HepG2 (cell line): ENCODE measurements around the gene CLPTM1L. TPM values are rescaled to one million over a fixed set of nuclear protein-coding genes. Genes with fewer than 3 reads are reported as not detected.
A peak's percentile ranks its signal among the peaks of the same experiment; 100 is the strongest.

ENCODE experiments used
- ATAC-seq: fragments of 200-7000 bp; cut with Tn5 transposase; 3 replicates; pipeline ENCODE4 v1.9.1; 2020; ENCODE audit warnings: mild to moderate bottlenecking, moderate library complexity
- BruUV-seq: library from RNA; stranded (reverse); fragments of 400-500 nt; replicated peaks from 2 replicates; lab custom pipeline; 2021; lab: Mats Ljungman, UMichigan
- CTCF ChIA-PET: fragments of 300-600 bp; formaldehyde crosslinking; extraction: SDS; loops from one replicate; lab custom pipeline; 2021; ENCODE audit warnings: low total read pairs, inconsistent platforms, low intra/inter-chr PET ratio; lab: Yijun Ruan, JAX
- POLR2A ChIA-PET: fragments of 350-600 bp; sonication (Branson Sonifier 250); formaldehyde crosslinking; loops from one replicate; lab custom pipeline; 2020; ENCODE audit warnings: antibody characterized with exemption, inconsistent platforms; lab: Yijun Ruan, JAX
- DNase-seq: peaks from one replicate; pipeline ENCODE4 v3.0.0-alpha.2; 2015; ENCODE audit warnings: low spot score
- FAIRE-seq: peaks from 3 replicates; lab custom pipeline; 2011; peaks lifted over from hg19 to GRCh38; lab: Jason Lieb, UNC
- H2AFZ ChIP-seq: one replicate; pipeline ENCODE4 v1.6.1; 2011; ENCODE audit warnings: low read length, inconsistent platforms
- H3K27ac ChIP-seq: fragments of 300-600 bp; 3 replicates; pipeline ENCODE4 v1.8.0; 2011; ENCODE audit warnings: mixed run types, mild to moderate bottlenecking, mixed read lengths, low read length, inconsistent platforms; ENCODE audit not compliant: insufficient read depth; ENCODE audit errors: extremely low read length
- H3K27me3 ChIP-seq, 2 experiments: fragments of 200-600 bp in 1 of 2; 2 replicates in 1 of 2; 3 replicates in 1 of 2; pipeline versions ENCODE4 v1.6.0 to v1.8.0; 2011; ENCODE audit warnings: low read length in 2 of 2, mild to moderate bottlenecking in 2 of 2, moderate library complexity in 2 of 2, inconsistent platforms in 1 of 2; ENCODE audit not compliant: insufficient read depth in 2 of 2, control insufficient read depth in 1 of 2
- H3K36me3 ChIP-seq, 2 experiments: fragments of 200-600 bp in 1 of 2; replicated peaks in 1 of 2; 2 replicates in 1 of 2; 3 replicates in 1 of 2; pipeline versions ENCODE4 v1.5.1 to v1.8.0; 2011; ENCODE audit warnings: low read length in 2 of 2, inconsistent platforms in 1 of 2; ENCODE audit not compliant: insufficient read depth in 2 of 2, control insufficient read depth in 1 of 2
- H3K4me1 ChIP-seq: 2 replicates; pipeline ENCODE4 v1.5.1; 2012; ENCODE audit warnings: low read length, inconsistent platforms; ENCODE audit not compliant: insufficient read depth
- H3K4me2 ChIP-seq: 2 replicates; pipeline ENCODE4 v1.6.0; 2011; ENCODE audit warnings: low read depth, low read length, inconsistent platforms
- H3K4me3 ChIP-seq, 3 experiments: fragments of 200-600 bp in 1 of 3; sonication (generic), shearing (Covaris generic) in 1 of 3; replicated peaks in 1 of 3; 2 replicates each; pipeline ENCODE4 v1.5.1; 2011 to 2016; ENCODE audit warnings: low read length in 3 of 3, inconsistent platforms in 2 of 3, low read depth in 2 of 3, mild to moderate bottlenecking in 2 of 3, control low read depth in 1 of 3, mixed read lengths in 1 of 3; ENCODE audit not compliant: insufficient read depth in 1 of 3
- H3K79me2 ChIP-seq: one replicate; pipeline ENCODE4 v1.6.1; 2011; ENCODE audit warnings: low read length, inconsistent platforms; ENCODE audit not compliant: insufficient read depth
- H3K9ac ChIP-seq: 2 replicates; pipeline ENCODE4 v1.6.0; 2011; ENCODE audit warnings: mild to moderate bottlenecking, low read depth, low read length, inconsistent platforms; ENCODE audit not compliant: insufficient read depth
- H3K9me3 ChIP-seq: 2 replicates; pipeline ENCODE4 v1.5.1; 2012; ENCODE audit warnings: mild to moderate bottlenecking, low read length
- H4K20me1 ChIP-seq: 2 replicates; pipeline ENCODE4 v1.6.0; 2011; ENCODE audit warnings: inconsistent platforms, mild to moderate bottlenecking, low read length, moderate library complexity; ENCODE audit not compliant: insufficient read depth
- NCOA5 ChIP-seq: sonication (generic); formaldehyde crosslinking; IDR thresholded peaks from 2 replicates; pipeline ENCODE4 v1.4.0; 2020; ENCODE audit warnings: missing genetic modification reagents
- ZNF687 ChIP-seq: sonication (generic); formaldehyde crosslinking; IDR thresholded peaks from 2 replicates; pipeline ENCODE4 v1.5.1; 2020; ENCODE audit warnings: mild to moderate bottlenecking, missing genetic modification reagents, moderate library complexity
- WGBS: methylation state at CpG from one replicate; pipeline ENCODE4 v1.1.6; 2017; ENCODE audit warnings: low lambda C conversion rate; 5-methylcytosine and 5-hydroxymethylcytosine counted together
- in situ Hi-C: cut with HindIII; loops from 2 replicates; pipeline ENCODE4 v1.10.0; 2017; ENCODE audit warnings: low pct_unique_long_range_greater_than_20kb; ENCODE audit not compliant: extremely low pct_ligation_motif_present
- intact Hi-C: fragments of 100-400 bp; cut with micrococcal nuclease; formaldehyde crosslinking; loops from one replicate; pipeline ENCODE4 v1.10.0; 2022; ENCODE audit not compliant: unreplicated experiment
- polyA plus RNA-seq, 8 experiments: library from polyadenylated mRNA; depleted of rRNA in 3 of 8; stranded (reverse) in 7 of 8; unstranded in 1 of 8; fragments of >200 nt; fragmentation: Illumina TruSeq in 4 of 8; extraction: Trizol in 4 of 8; gene quantifications; 2 replicates each; pipeline versions ENCODE4 v1.2.1 to v1.2.3, GENCODE V29; 2011 to 2016; ENCODE audit warnings: low read depth in 4 of 8, missing spikeins in 1 of 8, mixed read lengths in 1 of 8; ENCODE audit not compliant: insufficient read depth in 1 of 8
- total RNA-seq, 5 experiments: library from RNA; depleted of rRNA; stranded (reverse); fragments of >200 nt; fragmentation: Illumina TruSeq; extraction: Trizol; gene quantifications; 2 replicates each; pipeline ENCODE4 v1.2.3, GENCODE V29; 2016; ENCODE audit warnings: low read depth in 1 of 5

CLPTM1L gene
- total and polyA plus RNA-seq, 2 of the 13 experiments (the other 11 are each of a cell fraction or from before 2014, with no cell fraction given), result 80.3 to 124 TPM

- H3K4me3 ChIP-seq, result peak overlapping the region; percentile 40 to 68 (median 47); a peak in 4 of 6 replicates
- H4K20me1 ChIP-seq, result no peaks in the 10 kb centered on the region
- FAIRE-seq, result no peak
- TF ChIP-seq NCOA5 (CRISPR knock-in tag) (no peak), ZNF687 (CRISPR knock-in tag) (peak; percentile 28; the same call in 1 of the 2 replicates)
- TF ChIP-seq, all 625 proteins: peak for 1
- DNase-seq, result no peak
- H3K36me3 ChIP-seq, result no peaks in the 10 kb centered on the region
- in situ Hi-C loops, result no loop called here
- peak; percentile 40 for ATAC-seq
- BruUV-seq, result no TSS peak
- H3K4me1 ChIP-seq, result peaks cover 18% of the 10 kb centered on the region
- no CpG with 5 or more reads among the region's 69 CpGs for WGBS
- H3K4me2 ChIP-seq, result peak overlapping the region; percentile 49
- intact Hi-C loops, result no loop called here
- H3K79me2 ChIP-seq, result no peaks in the 10 kb centered on the region
- ChIA-PET POLR2A (interaction anchor here (1.0 kb wide), 1 partner anchor 32 kb away, joined by 5 read pairs; no protein-coding TSS in a partner anchor), CTCF (no interaction called here)
- no peak overlapping the region for H2AFZ ChIP-seq
- H3K27ac ChIP-seq, result no peak overlapping the region
- H3K9me3 ChIP-seq, result no peaks in the 10 kb centered on the region
- peaks cover 9 to 35% of the 10 kb centered on the region in 2 experiments; a peak in 4 of 5 replicates for H3K27me3 ChIP-seq
- 0 out of 2 replicates have a peak overlapping the region, but pooled peaks have one; percentile 22 for H3K9ac ChIP-seq
Observed at GRCh38 chr5:1294206-1294834, 50.6 kb downstream of the CLPTM1L start.
